NK-92 treated with Interleukin-12 subunit alpha and Interleukin-12 subunit beta, amount 100 ng/mL, for 24 hours (cell line): Measurements from ENCODE around the gene SEMA4D.

Experiments
- DNase-seq: peaks from one replicate; lab custom pipeline; 2025; lab: John Stamatoyannopoulos, UW

Gene SEMA4D

GRCh38 chr9:89529243-89530035 lies 31.5 kb upstream of the SEMA4D start:
- no peak for DNase-seq

DNA sequence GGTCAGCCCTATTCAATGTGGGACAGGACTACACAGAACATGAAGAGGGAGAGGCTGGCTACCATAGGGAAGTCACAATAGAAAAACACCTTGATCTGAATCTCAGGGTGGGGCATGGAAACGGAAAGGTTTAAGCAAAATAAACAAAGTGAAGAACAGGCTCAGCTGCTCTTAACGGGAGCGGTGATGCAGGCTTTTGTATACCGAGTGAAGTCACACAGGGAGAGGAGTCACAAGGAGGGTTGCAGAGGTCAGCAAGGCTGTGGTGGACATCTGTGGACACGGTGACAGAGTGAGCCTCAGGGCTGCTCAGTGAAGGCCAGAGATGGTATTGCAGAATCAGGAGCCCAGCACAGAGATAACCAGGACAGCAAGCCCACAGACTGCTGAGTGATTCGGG lies 30.6 kb upstream of the SEMA4D start:
- DNase-seq: no peak

GRCh38 chr9:89528131-89528530 lies 30.2 kb upstream of the SEMA4D start:
- DNase-seq: no peak

DNA sequence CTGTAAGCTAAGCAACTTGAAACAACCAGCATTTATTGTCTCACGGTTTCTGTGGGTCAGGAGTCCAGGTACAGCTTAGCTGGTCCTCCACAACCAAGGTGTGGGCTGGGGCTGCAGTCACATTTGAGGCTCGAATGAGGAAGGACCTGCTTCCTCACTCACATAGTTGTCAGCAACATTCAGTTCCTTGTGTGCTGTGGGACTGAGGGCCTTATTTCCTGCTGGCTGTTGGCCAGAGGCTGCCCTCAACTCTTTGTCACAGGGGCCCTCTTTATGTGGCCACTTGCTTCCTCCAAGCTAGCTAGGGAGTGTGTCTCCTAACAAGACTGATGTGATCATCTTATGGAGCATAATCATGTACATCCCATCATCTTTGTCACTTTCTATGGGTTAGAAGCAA lies 29.2 kb upstream of the SEMA4D start:
- no peak for DNase-seq

- DNase-seq: no peak
Measured at GRCh38 chr9:89526667-89527066, 28.8 kb upstream of the SEMA4D start.

GRCh38 chr9:89525446-89526374 lies 27.8 kb upstream of the SEMA4D start:
- DNase-seq: no peak

DNA sequence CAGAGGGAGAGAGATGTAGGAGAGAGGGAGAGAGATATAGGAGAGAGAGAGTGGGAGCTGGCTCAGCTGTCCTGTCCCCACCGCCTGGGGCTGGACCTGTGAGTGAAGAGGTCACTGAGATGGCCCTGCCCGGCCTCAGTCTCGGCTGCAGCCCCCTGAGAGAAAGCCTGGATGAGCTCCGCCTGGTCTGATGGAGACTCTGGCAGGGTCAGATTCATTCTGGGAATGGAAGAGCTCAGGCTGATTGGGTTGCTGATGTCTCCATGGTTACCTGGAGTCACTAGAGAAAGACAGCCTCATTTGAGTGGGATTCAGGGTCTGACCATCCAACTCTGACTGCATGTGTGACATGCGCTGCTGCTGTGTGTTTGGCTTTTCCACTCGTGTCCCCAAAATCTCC lies 27.1 kb upstream of the SEMA4D start:
- no peak for DNase-seq

GRCh38 chr9:89523948-89524347 lies 26.0 kb upstream of the SEMA4D start:
- DNase-seq: peak; percentile 42

GRCh38 chr9:89522959-89523285 lies 25.0 kb upstream of the SEMA4D start:
- DNase-seq: no peak

DNA sequence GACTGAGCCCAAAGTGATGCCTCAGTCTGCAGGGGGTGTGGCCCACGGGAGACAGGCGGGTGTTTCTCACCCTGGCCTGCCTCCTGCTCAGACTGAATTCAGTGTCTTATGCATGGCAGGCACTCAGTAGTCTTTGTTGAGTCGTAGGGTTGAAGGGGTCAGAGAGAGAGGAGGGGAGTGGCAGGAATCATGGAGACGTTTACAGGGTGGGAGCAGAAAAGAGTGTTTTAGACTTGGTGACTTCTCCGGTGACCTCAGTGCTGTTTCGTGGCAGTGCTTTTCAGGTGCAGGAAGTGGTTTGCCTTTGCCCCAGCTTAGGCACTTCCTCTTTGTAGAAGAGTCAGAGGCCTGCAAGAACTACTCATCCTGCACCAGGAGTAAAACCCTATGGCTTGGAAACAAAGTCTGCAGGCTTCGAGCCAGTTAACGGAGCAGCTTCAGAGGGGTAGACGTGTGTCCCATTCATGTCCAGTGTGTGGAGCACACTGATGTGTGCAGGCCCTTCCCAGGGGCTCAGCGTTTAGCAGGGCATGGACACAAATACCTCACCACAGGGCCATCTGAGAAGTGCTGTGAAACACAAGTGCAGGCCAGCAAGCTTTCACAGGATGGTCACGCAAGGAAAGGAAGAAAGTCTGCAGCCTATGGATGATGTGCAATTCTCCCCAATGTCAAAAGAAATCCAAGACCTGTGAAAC lies 24.5 kb upstream of the SEMA4D start:
- DNase-seq: peak; percentile 71

- DNase-seq: no peak
Measured at GRCh38 chr9:89519366-89519805, 21.5 kb upstream of the SEMA4D start.

DNA sequence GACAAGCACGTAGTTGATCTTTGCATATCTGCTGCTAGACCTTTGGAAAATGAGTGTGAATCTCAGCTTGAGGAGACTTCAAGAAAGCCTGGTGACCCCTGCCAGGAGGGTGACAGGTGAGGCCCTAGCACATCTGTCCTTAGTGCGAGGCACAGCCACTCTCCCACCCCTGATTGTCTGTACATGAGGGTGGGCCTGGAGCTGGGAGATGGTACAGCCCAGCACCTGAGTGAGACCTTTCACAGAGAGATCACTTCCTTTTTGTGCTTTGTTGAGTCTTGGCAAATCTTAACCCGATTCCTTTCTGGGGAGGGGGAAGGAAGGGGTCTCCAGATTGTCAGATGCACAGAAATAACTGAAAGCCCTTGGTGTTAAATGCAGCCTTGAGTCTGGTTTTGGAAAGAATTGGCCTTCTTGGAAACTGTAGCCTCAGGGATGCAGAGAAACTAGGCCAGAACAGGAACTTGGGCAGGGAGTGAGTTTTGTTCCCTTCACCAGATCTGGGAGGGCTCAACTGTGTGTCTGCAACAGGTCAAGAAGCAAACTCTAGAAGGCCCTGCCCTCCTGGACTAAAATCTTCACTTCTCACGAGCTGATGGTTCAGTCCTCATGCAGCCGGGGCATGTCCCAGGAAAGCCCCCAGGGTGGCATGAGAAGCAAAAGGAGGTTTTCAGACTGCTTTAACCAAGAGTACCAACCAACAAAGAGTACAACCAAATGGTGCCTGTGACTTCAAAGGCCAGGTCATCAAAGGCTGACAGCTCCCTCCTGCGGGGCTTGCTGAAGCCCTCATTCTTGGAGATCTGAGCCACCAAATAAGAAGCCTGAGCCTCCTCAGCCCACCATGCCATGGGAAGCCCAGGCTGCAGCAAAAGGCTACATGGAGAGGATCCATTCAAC lies 20.8 kb upstream of the SEMA4D start:
- no peak for DNase-seq

DNA sequence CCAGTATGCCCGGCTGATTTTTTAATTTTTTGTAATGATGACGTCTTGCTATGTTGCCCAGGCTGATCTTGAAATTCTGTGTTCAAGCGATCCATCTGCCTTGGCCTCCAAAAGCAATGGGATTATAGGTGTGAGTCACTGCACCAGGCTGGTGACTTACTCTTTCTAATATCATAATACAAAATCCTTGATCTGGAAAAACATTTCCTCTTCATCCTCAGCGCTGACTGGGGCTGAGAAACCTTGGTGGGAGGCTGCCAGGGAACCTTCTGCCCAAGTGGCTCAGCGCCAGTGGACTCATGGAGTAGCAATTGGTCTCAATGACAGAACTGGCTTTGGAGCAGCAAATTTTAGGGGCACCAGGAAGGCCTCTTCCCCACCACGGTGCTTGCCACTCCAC lies 17.5 kb upstream of the SEMA4D start:
- DNase-seq: no peak

DNA sequence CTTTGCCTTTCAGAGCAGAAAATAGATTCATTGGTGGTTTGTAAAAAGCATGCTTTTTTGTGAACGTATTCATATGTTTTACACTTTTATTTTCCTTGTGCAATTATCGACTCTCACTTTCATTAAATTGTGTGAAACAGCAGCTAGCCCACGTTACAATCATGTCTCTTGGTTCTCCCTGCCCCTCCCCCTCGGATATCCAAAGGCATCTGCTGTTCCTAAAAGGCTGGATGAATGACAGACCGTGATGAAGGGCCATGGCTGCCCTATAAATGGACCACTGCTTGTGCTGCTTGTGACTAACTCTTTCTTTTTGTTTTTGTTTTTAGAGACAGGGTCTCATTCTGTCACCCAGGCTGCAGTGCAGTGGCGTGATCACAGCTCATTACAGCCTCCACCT lies 17.0 kb upstream of the SEMA4D start:
- DNase-seq: no peak

GRCh38 chr9:89514337-89514736 lies 16.4 kb upstream of the SEMA4D start:
- DNase-seq: no peak

GRCh38 chr9:89513837-89514236 lies 15.9 kb upstream of the SEMA4D start:
- no peak for DNase-seq

GRCh38 chr9:89512382-89512781 lies 14.5 kb upstream of the SEMA4D start:
- DNase-seq: no peak

- no peak for DNase-seq
Measured at GRCh38 chr9:89508951-89509615, 11.2 kb upstream of the SEMA4D start.

DNA sequence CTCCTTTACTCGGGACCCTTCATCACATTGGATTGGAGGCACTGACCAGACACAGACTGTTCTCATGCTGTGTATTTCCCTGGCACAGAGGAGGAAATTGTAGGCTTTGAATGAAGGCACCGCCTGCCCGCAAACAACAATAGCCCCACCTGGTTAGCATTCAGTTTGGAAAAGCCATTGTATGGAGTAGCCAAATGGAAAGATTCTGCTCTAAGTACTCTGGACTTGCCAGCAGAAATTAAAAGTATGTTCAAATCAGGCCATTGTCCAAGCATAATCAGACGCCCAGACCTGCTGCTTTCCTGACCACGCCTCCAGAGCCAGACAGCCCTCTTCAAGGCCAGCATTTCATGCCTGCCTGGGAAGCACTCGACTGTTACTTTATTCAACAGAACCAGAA lies 8.0 kb upstream of the SEMA4D start:
- DNase-seq: no peak

GRCh38 chr9:89505048-89505447 lies 7.1 kb upstream of the SEMA4D start:
- no peak for DNase-seq

- DNase-seq: no peak
Measured at GRCh38 chr9:89502671-89503070, 4.8 kb upstream of the SEMA4D start.
